NCI-H1092 (cell line): ENCODE measurements around the gene MS4A14.
"Not testable (repeated sequence)": the region's sequence is repeated elsewhere in the genome, so short reads cannot be mapped to it uniquely, and the experiment has no call there.

Experiments used
- DNase-seq: peaks from one replicate; lab custom pipeline; 2025; lab: John Stamatoyannopoulos, UW

MS4A14 gene

GRCh38 chr11:60396382-60396781 lies at the start of gene MS4A14:
TSS of gene MS4A14 (plus strand) at chr11:60396459. CDS start at chr11:60396579, 120 bp downstream.
- no peak for DNase-seq

- DNase-seq: no peak
Measured at GRCh38 chr11:60347084-60347797, 49.0 kb upstream of the MS4A14 start.

- no peak for DNase-seq
Measured at GRCh38 chr11:60348116-60348515, 48.1 kb upstream of the MS4A14 start.

- DNase-seq: no peak
Measured at GRCh38 chr11:60349990-60350389, 46.3 kb upstream of the MS4A14 start.

- DNase-seq: no peak
Measured at GRCh38 chr11:60357771-60358170, 38.5 kb upstream of the MS4A14 start.

- no peak for DNase-seq
Measured at GRCh38 chr11:60360621-60361020, 35.6 kb upstream of the MS4A14 start.

- DNase-seq: no peak
Measured at GRCh38 chr11:60362241-60362640, 34.0 kb upstream of the MS4A14 start.

GRCh38 chr11:60363542-60364470 lies 32.5 kb upstream of the MS4A14 start:
- peak; percentile 74 for DNase-seq

- DNase-seq: not testable (repeated sequence)
Measured at GRCh38 chr11:60366262-60366904, 29.9 kb upstream of the MS4A14 start.

- DNase-seq: no peak
Measured at GRCh38 chr11:60367009-60367408, 29.2 kb upstream of the MS4A14 start.

GRCh38 chr11:60367896-60368295 lies 28.4 kb upstream of the MS4A14 start:
- DNase-seq: no peak

- DNase-seq: no peak
Measured at GRCh38 chr11:60370252-60370810, 25.9 kb upstream of the MS4A14 start.

- peak; percentile 78 for DNase-seq
Measured at GRCh38 chr11:60370811-60371298, 25.4 kb upstream of the MS4A14 start.

- no peak for DNase-seq
Measured at GRCh38 chr11:60371386-60371785, 24.9 kb upstream of the MS4A14 start.

- DNase-seq: no peak
Measured at GRCh38 chr11:60371854-60372253, 24.4 kb upstream of the MS4A14 start.

- DNase-seq: no peak
Measured at GRCh38 chr11:60372767-60373166, 23.5 kb upstream of the MS4A14 start.

GRCh38 chr11:60375316-60375715 lies 20.9 kb upstream of the MS4A14 start:
- DNase-seq: no peak

- no peak for DNase-seq
Measured at GRCh38 chr11:60376601-60377000, 19.7 kb upstream of the MS4A14 start.

GRCh38 chr11:60377401-60378136 lies 18.7 kb upstream of the MS4A14 start:
- no peak for DNase-seq

- no peak for DNase-seq
Measured at GRCh38 chr11:60378354-60378753, 17.9 kb upstream of the MS4A14 start, which contains the start of gene MS4A7. TSS of gene MS4A7 (plus strand) at chr11:60378532. CDS start at chr11:60383142, 4,610 bp downstream.

GRCh38 chr11:60389279-60389910 lies 6.9 kb upstream of the MS4A14 start:
- DNase-seq: no peak
